A549 (cell line): Measurements from ENCODE around the gene SNTA1. TPM values are rescaled to one million over a fixed set of nuclear protein-coding genes. Genes with fewer than 3 reads are reported as not detected.
A peak's percentile ranks its signal among the peaks of the same experiment; 100 is the strongest.

ENCODE experiments used
- ATAC-seq, 2 experiments: fragments of 200-7000 bp in 1 of 2; fragments of >200 bp in 1 of 2; cut with Nextera tagmentation in 1 of 2; cut with Tn5 transposase in 1 of 2; 3 replicates each; pipeline versions ENCODE4 v1.8.0 to v1.9.1; 2018 to 2020; ENCODE audit warnings: mild to moderate bottlenecking in 1 of 2, moderate library complexity in 1 of 2
- CTCF ChIA-PET: fragments of 300-600 bp; sonication (Branson Sonifier 250); formaldehyde crosslinking; extraction: SDS; loops from one replicate; lab custom pipeline; 2021; ENCODE audit warnings: antibody characterized with exemption, inconsistent platforms; lab: Yijun Ruan, JAX
- POLR2A ChIA-PET: fragments of 350-600 bp; formaldehyde crosslinking; extraction: SDS; loops from one replicate; lab custom pipeline; 2021; ENCODE audit warnings: antibody characterized with exemption, inconsistent platforms; lab: Yijun Ruan, JAX
- DNase-seq, 2 experiments: peaks; one replicate each; pipeline versions ENCODE4 v3.0.0 to v3.0.0-alpha.2; 2011 to 2016; ENCODE audit warnings: low read depth in 1 of 2, low spot score in 1 of 2
- FAIRE-seq: peaks from 2 replicates; lab custom pipeline; 2011; peaks lifted over from hg19 to GRCh38; lab: Jason Lieb, UNC
- H3K27ac ChIP-seq, 2 experiments: fragments of >200 bp; sonication (Bioruptor Twin); formaldehyde crosslinking; 3 replicates each; pipeline ENCODE4 v1.5.1; 2016 to 2017
- H3K4me1 ChIP-seq: fragments of >200 bp; sonication (Bioruptor Twin); formaldehyde crosslinking; 3 replicates; pipeline ENCODE4 v1.6.1; 2016
- H3K4me2 ChIP-seq: fragments of >200 bp; sonication (Bioruptor Twin); formaldehyde crosslinking; 3 replicates; pipeline ENCODE4 v1.6.1; 2016
- H3K4me3 ChIP-seq: fragments of >200 bp; sonication (Bioruptor Twin); formaldehyde crosslinking; 3 replicates; pipeline ENCODE4 v1.5.1; 2016
- H3K9me3 ChIP-seq: fragments of >200 bp; sonication (Bioruptor Twin); formaldehyde crosslinking; 3 replicates; pipeline ENCODE4 v1.6.1; 2016
- BCL3 ChIP-seq: fragments of >200 bp; sonication (Bioruptor Twin); formaldehyde crosslinking; IDR thresholded peaks from 3 replicates; pipeline ENCODE4 v1.6.1; 2016
- BHLHE40 ChIP-seq: IDR thresholded peaks from 2 replicates; pipeline ENCODE4 v1.6.1; 2012; ENCODE audit warnings: low read depth, low read length, inconsistent platforms
- CBX2 ChIP-seq: fragments of 200-600 bp; sonication (generic); IDR thresholded peaks from 2 replicates; pipeline ENCODE4 v1.6.1; 2016; ENCODE audit warnings: low read depth, mild to moderate bottlenecking, borderline replicate concordance
- CBX8 ChIP-seq: fragments of 200-600 bp; sonication (generic); IDR thresholded peaks from 2 replicates; pipeline ENCODE4 v1.6.1; 2016
- ESRRA ChIP-seq: fragments of 150-350 bp; IDR thresholded peaks from 2 replicates; pipeline ENCODE4 v1.6.1; 2014; ENCODE audit warnings: mild to moderate bottlenecking, low read length, borderline replicate concordance
- HOXA7 ChIP-seq: fragments of 250-450 bp; sonication (Bioruptor Pico); IDR thresholded peaks from 2 replicates; pipeline ENCODE4 v1.5.0; 2020; ENCODE audit warnings: mild to moderate bottlenecking, moderate library complexity
- HOXB13 ChIP-seq: fragments of 250-450 bp; sonication (Bioruptor Pico); IDR thresholded peaks from 2 replicates; pipeline ENCODE4 v1.5.0; 2020; ENCODE audit warnings: low read depth, mild to moderate bottlenecking, moderate library complexity
- JUN ChIP-seq, 2 experiments: fragments of >200 bp; sonication (Bioruptor Twin); formaldehyde crosslinking; IDR thresholded peaks; 2 replicates in 1 of 2; 3 replicates in 1 of 2; pipeline ENCODE4 v1.6.1; 2016 to 2017
- KDM1A ChIP-seq: fragments of 200-600 bp; sonication (generic); IDR thresholded peaks from 2 replicates; pipeline ENCODE4 v1.6.1; 2016; ENCODE audit warnings: low read depth, mild to moderate bottlenecking
- KDM5A ChIP-seq: fragments of 200-600 bp; sonication (generic); IDR thresholded peaks from 2 replicates; pipeline ENCODE4 v1.6.1; 2016; ENCODE audit warnings: antibody characterized with exemption, mild to moderate bottlenecking
- MAX ChIP-seq: IDR thresholded peaks from 2 replicates; pipeline ENCODE4 v1.6.1; 2012
- MAZ ChIP-seq: fragments of 150-350 bp; IDR thresholded peaks from 2 replicates; pipeline ENCODE4 v1.6.1; 2014; ENCODE audit warnings: antibody characterized with exemption, low read depth, low read length, borderline replicate concordance
- MYC ChIP-seq: IDR thresholded peaks from 2 replicates; pipeline ENCODE4 v1.6.1; 2012; ENCODE audit warnings: mild to moderate bottlenecking, inconsistent platforms, low read length, improper control_type of control experiment, borderline replicate concordance
- NR3C1 ChIP-seq: fragments of >200 bp; sonication (Bioruptor Twin); formaldehyde crosslinking; IDR thresholded peaks from 3 replicates; pipeline ENCODE4 v1.6.1; 2017
- PHF8 ChIP-seq: fragments of 200-600 bp; sonication (generic); IDR thresholded peaks from 2 replicates; pipeline ENCODE4 v1.6.1; 2016; ENCODE audit warnings: low read depth, mild to moderate bottlenecking, antibody characterized with exemption, moderate library complexity, borderline replicate concordance
- POLR2A ChIP-seq: IDR thresholded peaks from 2 replicates; pipeline ENCODE4 v1.6.1; 2012; ENCODE audit warnings: mild to moderate bottlenecking, low read length
- USF2 ChIP-seq: fragments of 450-650 bp; IDR thresholded peaks from 2 replicates; pipeline ENCODE4 v1.6.1; 2014; ENCODE audit warnings: antibody characterized with exemption
- WGBS: methylation state at CpG from one replicate; pipeline ENCODE4 v1.1.6; 2017; ENCODE audit errors: missing lambda C conversion rate; 5-methylcytosine and 5-hydroxymethylcytosine counted together
- polyA minus RNA-seq: library from RNA; depleted of rRNA, polyadenylated mRNA; stranded (reverse); fragments of >200 nt; gene quantifications from 2 replicates; pipeline ENCODE4 v1.2.3, GENCODE V29; 2011; rRNA and poly(A)+ RNA removed
- polyA plus RNA-seq, 4 experiments: library from polyadenylated mRNA; depleted of rRNA in 3 of 4; stranded (reverse); fragments of >200 nt; fragmentation: RNase III in 1 of 4; extraction: RNeasy Plus Mini Kit Qiagen cat#74134 plus additional on column Dnase treatment in 1 of 4; gene quantifications; 2 replicates in 3 of 4; 3 replicates in 1 of 4; pipeline ENCODE4 v1.2.3, GENCODE V29; 2011 to 2017
- TF ChIP-seq, protein P1 (sequence below): IDR thresholded peaks from 2 replicates; pipeline ENCODE4 v1.6.1; 2012; ENCODE audit warnings: low read depth, borderline replicate concordance

SNTA1 gene
- polyA plus RNA-seq (2011; rRNA removed) = 5.6 and 6.5 TPM in 2 replicates
- 7.5 and 10.5 TPM in 2 replicates for polyA plus RNA-seq (2012; cell fraction: cytosol; rRNA removed)
- 6.7 and 7.2 TPM in 2 replicates for polyA plus RNA-seq (2012; cell fraction: nucleus; rRNA removed)
- 5.5 to 6.6 TPM (median 6.4 TPM) in 3 replicates for polyA plus RNA-seq (2017; fragmentation: RNase III; extraction: RNeasy Plus Mini Kit Qiagen cat#74134 plus additional on column Dnase treatment)
- 6.0 and 8.3 TPM in 2 replicates for polyA minus RNA-seq

DNA sequence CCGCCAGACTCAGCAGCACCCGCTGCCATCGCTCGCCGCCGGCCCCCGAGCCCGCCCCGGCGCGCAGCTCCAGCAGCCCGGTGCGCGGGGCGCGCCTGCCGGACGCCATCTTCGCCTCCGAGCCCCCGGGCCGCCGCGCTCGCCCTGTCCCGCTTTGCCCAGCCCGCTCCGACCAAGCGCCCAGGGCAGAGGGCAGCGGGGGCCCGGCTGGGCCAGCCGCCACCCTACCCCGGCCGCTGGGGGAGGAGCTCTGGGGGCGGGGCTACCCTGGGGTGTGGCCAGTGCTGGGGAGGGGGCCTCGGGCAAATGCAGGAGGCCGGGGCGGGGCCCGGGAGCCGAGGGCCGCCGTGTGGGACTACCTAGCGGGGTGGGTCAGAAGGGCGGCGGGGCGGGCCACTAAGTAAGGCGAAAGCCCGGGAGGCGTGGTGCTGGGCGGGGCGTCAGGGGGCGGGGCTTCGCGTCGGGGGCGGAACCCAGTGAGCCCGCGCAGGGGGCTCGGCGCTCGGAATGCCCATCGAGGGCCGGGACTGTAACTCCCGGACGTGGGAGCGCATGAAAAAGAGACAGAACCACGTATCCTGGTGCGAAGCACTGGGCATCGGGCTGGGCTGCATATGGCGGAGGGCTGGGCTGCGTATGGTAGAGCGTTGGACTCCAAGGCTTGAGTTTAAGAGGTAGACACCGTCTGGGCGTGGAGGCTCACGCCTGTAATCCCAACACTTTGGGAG is at the start of gene SNTA1:
TSS of gene SNTA1 (minus strand) at position 252 of the 728 bp plus-strand sequence. CDS start at position 109, 143 bp downstream.
- under 1% methylated on average over 18 of the region's 75 CpGs for WGBS
- peak; percentile 84 to 86 for DNase-seq
- TF ChIP-seq MAX = peak; percentile 40; the same call in 1 of the 2 replicates
- TF ChIP-seq CBX2 = no peak
- TF ChIP-seq, protein P1, sequence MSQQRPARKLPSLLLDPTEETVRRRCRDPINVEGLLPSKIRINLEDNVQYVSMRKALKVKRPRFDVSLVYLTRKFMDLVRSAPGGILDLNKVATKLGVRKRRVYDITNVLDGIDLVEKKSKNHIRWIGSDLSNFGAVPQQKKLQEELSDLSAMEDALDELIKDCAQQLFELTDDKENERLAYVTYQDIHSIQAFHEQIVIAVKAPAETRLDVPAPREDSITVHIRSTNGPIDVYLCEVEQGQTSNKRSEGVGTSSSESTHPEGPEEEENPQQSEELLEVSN = peak; percentile 74; the same call in 1 of the 2 replicates
- peak; percentile 24 for TF ChIP-seq POLR2A
- TF ChIP-seq BHLHE40 = no peak
- peak; percentile 20; the same call in 1 of the 2 replicates for TF ChIP-seq PHF8
- TF ChIP-seq, all 56 proteins: peak for 4
- FAIRE-seq (no peak), ATAC-seq (peak; percentile 84 to 95)
- ChIA-PET POLR2A (interaction anchor here (0.6 to 1.9 kb wide), 7 partner anchors 10 to 549 kb away, joined by 3 to 10 read pairs (median 4); partner anchors contain the start of genes CBFA2T2, CDK5RAP1 and ZNF341), CTCF (interaction anchor here (0.6 to 2.7 kb wide), 7 partner anchors 10 to 209 kb away, joined by 3 to 11 read pairs (median 4); no protein-coding TSS in a partner anchor)
- Histone ChIP-seq H3K9me3 (peaks cover 6% of the 10 kb centered on the region; the same call in 1 of the 3 replicates), H3K4me1 (peaks cover 5% of the 10 kb centered on the region; the same call in 2 of the 3 replicates), H3K4me2 (peak within 1 kb of the TSS; percentile 78), H3K4me3 (peak within 1 kb of the TSS; percentile 83), H3K27ac (peak within 1 kb of the TSS; percentile 72 to 89)

DNA sequence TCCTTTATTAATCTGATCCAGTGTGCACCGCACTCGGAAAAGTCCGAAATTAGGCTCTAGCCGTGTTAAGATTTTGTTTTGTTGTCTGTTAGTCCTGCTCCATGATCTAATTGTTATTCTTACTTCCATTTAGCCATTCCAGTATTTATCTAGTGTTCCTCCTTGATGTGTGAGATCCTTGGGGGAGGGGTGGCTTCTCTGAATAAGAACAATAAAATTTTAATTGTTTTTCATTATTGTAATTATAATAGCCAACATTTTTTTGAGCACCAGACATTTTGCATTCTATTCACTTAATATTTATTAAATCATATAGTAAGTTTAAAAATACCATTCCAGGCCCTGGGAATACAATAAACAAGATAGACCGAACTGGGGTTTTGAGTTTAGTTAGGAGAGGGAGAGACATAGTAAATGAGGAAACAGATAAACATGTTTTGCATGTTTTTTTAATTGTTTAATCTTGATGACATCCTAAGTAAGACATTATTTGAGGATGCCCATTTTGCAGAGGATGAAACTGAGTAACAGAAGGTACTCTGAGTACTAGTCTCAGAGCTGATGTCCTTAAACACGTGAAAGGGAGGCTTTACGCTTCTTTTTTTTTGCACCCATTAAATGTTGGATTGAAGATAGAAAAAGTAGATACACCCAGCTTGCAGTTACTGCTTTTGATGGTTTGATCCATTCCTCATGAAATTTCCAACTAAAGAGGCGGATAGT is 47.5 kb upstream of the SNTA1 start:
- POLR2A ChIA-PET = interaction anchor here (1.1 to 2.5 kb wide), 6 partner anchors 10 to 241 kb away, joined by 3 to 10 read pairs (median 8); partner anchors contain the start of genes CDK5RAP1, SNTA1 and ZNF341
- TF ChIP-seq KDM5A (no peak), CBX8 (no peak), HOXB13 (CRISPR knock-in tag) (no peak), MAZ (no peak)
- Histone ChIP-seq H3K9me3 (no peaks in the 10 kb centered on the region), H3K27ac (peak overlapping the region; percentile 78 to 87), H3K4me2 (peak overlapping the region; percentile 92), H3K4me1 (peaks cover 14% of the 10 kb centered on the region), H3K4me3 (peak overlapping the region; percentile 75)
- CTCF ChIA-PET = interaction anchor here (0.7 to 1.2 kb wide), 2 partner anchors 75 to 163 kb away, joined by 4 read pairs; no protein-coding TSS in a partner anchor
- ATAC-seq (no peak), FAIRE-seq (no peak), DNase-seq (no peak)
- WGBS = 45% methylated on average over 8 of the region's 8 CpGs

GRCh38 chr20:33490023-33490933 is 46.7 kb upstream of the SNTA1 start, which contains the start of gene CBFA2T2:
Gene CBFA2T2, plus strand, starts transcription at chr20:33490096. Its CDS starts 172 bp downstream, at chr20:33490268.
- CTCF ChIA-PET = interaction anchor here (1.1 kb wide), 1 partner anchor 33 kb away, joined by 6 read pairs; no protein-coding TSS in a partner anchor
- ATAC-seq (peak; percentile 84 to 93), FAIRE-seq (no peak), DNase-seq (peak; percentile 50 to 66)
- Histone ChIP-seq H3K27ac (peak within 1 kb of the TSS; percentile 87 to 90), H3K4me2 (peak within 1 kb of the TSS; percentile 93), H3K4me3 (peak within 1 kb of the TSS; percentile 75), H3K9me3 (no peaks in the 10 kb centered on the region), H3K4me1 (peaks cover 14% of the 10 kb centered on the region)
- 2% methylated on average over 24 of the region's 105 CpGs for WGBS
- POLR2A ChIA-PET = interaction anchor here (0.5 to 2.5 kb wide), 26 partner anchors 11 to 757 kb away, joined by 3 to 10 read pairs (median 4); partner anchors contain the start of genes CDK5RAP1, CHMP4B, SNTA1 and ZNF341
- TF ChIP-seq HOXA7 (CRISPR knock-in tag) (no peak), USF2 (no peak), JUN (IDR thresholded peaks at IDR 0.05) (peak in 1 of 2 experiments; percentile 21; a peak in 2 of 5 replicates), PHF8 (peak; percentile 93), MAX (no peak; the same call in 1 of the 2 replicates), MYC (0 out of 2 replicates have a peak, but pooled peaks have one; percentile 43), ESRRA (peak; percentile 83), BCL3 (0 out of 3 replicates have a peak, but pooled peaks have one; percentile 19), NR3C1 (no peak), KDM1A (peak; percentile 86)
